Esophagus squamous epithelium (tissue), 5 donors: ENCODE data around the gene CALY. TPM values are rescaled to one million over a fixed set of nuclear protein-coding genes. Genes with fewer than 3 reads are reported as not detected.

ENCODE experiments used
- DNase-seq: peaks from one replicate; lab custom pipeline; 2025; lab: John Stamatoyannopoulos, UW
- H3K27ac ChIP-seq, 4 donors: fragments of 200-600 bp; sonication (generic); one replicate each; pipeline ENCODE4 v1.5.1; 2016 to 2019; ENCODE audit warnings: mild to moderate bottlenecking in 1 of 4
- H3K27me3 ChIP-seq, 4 donors: fragments of 200-600 bp; sonication (generic); 1 replicate in 3 of 4; 2 replicates in 1 of 4; pipeline versions ENCODE4 v1.5.1 to v1.6.0; 2017 to 2021; ENCODE audit warnings: antibody characterized with exemption in 1 of 4
- H3K36me3 ChIP-seq, 3 donors: fragments of 200-600 bp; sonication (generic); one replicate each; pipeline ENCODE4 v1.5.1; 2016 to 2019
- H3K4me1 ChIP-seq, 3 donors: fragments of 200-600 bp; sonication (generic); one replicate each; pipeline ENCODE4 v1.5.1; 2017 to 2019
- H3K4me3 ChIP-seq, 4 donors: fragments of 200-600 bp; sonication (generic); 1 replicate in 3 of 4; 2 replicates in 1 of 4; pipeline ENCODE4 v1.5.1; 2016 to 2019; ENCODE audit warnings: mild to moderate bottlenecking in 2 of 4, moderate library complexity in 1 of 4
- H3K9me3 ChIP-seq, 3 donors: fragments of 200-600 bp; sonication (generic); one replicate each; pipeline ENCODE4 v1.5.1; 2016 to 2019
- POLR2A ChIP-seq, 4 donors: fragments of 450-650 bp; IDR thresholded peaks; one replicate each; pipeline ENCODE4 v1.6.1; 2017; ENCODE audit warnings: antibody characterized with exemption in 4 of 4, mild to moderate bottlenecking in 4 of 4, moderate library complexity in 3 of 4
- WGBS, 2 donors: methylation state at CpG; one replicate each; pipeline ENCODE4 v1.1.5; 2018; 5-methylcytosine and 5-hydroxymethylcytosine counted together
- intact Hi-C: fragments of 100-400 bp; cut with DNase I; formaldehyde crosslinking; loops from one replicate; pipeline ENCODE4 v1.15.0; 2022
- total RNA-seq, 4 donors: library from RNA; depleted of rRNA; stranded (reverse); fragments of >200 nt; gene quantifications; one replicate each; pipeline ENCODE4 v1.1.0, GENCODE V29; 2016
- TF ChIP-seq, protein P1 (sequence below), 6 experiments: fragments of 450-650 bp in 4 of 6; fragments of 200-600 bp in 2 of 6; sonication (generic) in 2 of 6; IDR thresholded peaks; one replicate each; pipeline ENCODE4 v1.5.1; 2016 to 2019; ENCODE audit warnings: antibody characterized with exemption in 6 of 6, mild to moderate bottlenecking in 4 of 6, moderate library complexity in 4 of 6
- donor health status: DM: yes; HTN: yes; CAD: no.

Gene CALY
- total RNA-seq, 4 donors from 2014 or later: not detected

DNA sequence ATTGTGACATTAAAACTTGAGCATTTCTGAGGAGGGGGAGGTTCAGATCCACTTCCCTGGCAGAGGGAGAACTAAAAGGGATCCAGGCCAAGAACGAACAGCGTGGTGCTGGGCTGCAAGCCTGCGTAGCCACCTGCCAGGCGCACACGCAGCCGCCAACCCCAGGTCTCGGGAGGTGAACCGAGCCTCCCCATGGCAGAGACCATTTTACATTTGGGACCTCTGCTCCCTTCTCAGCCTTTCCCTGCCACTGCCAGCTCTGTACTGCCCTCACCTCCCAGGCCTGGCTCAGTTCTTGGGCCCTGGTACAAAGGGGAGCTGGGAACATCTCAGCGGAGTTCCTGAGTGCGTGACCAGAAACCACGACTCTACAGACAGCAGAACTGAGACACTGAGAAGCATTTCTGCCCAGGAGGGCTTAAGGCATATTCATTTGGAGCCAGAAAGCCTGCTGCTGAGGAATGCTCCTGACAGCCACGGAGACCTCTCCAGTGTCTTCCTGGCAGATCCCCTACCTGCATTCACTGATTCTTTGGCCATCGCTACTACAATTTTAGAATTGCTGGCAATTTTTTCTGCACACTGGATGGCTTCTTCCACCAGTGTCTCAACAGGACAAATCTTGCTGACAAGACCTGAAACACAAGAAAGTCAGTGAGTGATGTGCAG is 28.9 kb upstream of the CALY start:
- DNase-seq: no peak
- no peak overlapping the region for H3K4me3 ChIP-seq
- peak overlapping the region in 3 of 4 donors; percentile 32 to 76 (median 70) for H3K27ac ChIP-seq
- H3K27me3 ChIP-seq: no peaks in the 10 kb centered on the region
- WGBS, 2 donors: 57 to 66% methylated on average over 5 to 9 of the region's 13 CpGs
- peaks cover 21 to 94% (median 28%) of the 10 kb centered on the region in 3 donors for H3K36me3 ChIP-seq
- peaks cover 0 to 29% (median 4%) of the 10 kb centered on the region in 3 donors for H3K4me1 ChIP-seq
- no peak for TF ChIP-seq POLR2A (IDR thresholded peaks at IDR 0.05)
- TF ChIP-seq, protein P1, sequence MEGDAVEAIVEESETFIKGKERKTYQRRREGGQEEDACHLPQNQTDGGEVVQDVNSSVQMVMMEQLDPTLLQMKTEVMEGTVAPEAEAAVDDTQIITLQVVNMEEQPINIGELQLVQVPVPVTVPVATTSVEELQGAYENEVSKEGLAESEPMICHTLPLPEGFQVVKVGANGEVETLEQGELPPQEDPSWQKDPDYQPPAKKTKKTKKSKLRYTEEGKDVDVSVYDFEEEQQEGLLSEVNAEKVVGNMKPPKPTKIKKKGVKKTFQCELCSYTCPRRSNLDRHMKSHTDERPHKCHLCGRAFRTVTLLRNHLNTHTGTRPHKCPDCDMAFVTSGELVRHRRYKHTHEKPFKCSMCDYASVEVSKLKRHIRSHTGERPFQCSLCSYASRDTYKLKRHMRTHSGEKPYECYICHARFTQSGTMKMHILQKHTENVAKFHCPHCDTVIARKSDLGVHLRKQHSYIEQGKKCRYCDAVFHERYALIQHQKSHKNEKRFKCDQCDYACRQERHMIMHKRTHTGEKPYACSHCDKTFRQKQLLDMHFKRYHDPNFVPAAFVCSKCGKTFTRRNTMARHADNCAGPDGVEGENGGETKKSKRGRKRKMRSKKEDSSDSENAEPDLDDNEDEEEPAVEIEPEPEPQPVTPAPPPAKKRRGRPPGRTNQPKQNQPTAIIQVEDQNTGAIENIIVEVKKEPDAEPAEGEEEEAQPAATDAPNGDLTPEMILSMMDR (IDR thresholded peaks at IDR 0.05): no peak
- peaks cover 0 to 5% (median 0%) of the 10 kb centered on the region in 3 donors for H3K9me3 ChIP-seq
- intact Hi-C loops: no loop called here

- no peak overlapping the region for H3K4me3 ChIP-seq
- intact Hi-C loops: no loop called here
- no peak for DNase-seq
- no peaks in the 10 kb centered on the region for H3K27me3 ChIP-seq
- WGBS, 2 donors: 42 to 54% methylated on average over 9 to 19 of the region's 29 CpGs
- peaks cover 0 to 36% (median 4%) of the 10 kb centered on the region in 3 donors for H3K4me1 ChIP-seq
- peaks cover 15 to 86% (median 28%) of the 10 kb centered on the region in 3 donors for H3K36me3 ChIP-seq
- TF ChIP-seq POLR2A (IDR thresholded peaks at IDR 0.05): no peak
- TF ChIP-seq, protein P1 (IDR thresholded peaks at IDR 0.05): no peak
- peak overlapping the region in 3 of 4 donors; percentile 32 to 76 (median 70) for H3K27ac ChIP-seq
- peaks cover 0 to 5% (median 0%) of the 10 kb centered on the region in 3 donors for H3K9me3 ChIP-seq
Measured at GRCh38 chr10:133364645-133365431, 28.1 kb upstream of the CALY start.

DNA sequence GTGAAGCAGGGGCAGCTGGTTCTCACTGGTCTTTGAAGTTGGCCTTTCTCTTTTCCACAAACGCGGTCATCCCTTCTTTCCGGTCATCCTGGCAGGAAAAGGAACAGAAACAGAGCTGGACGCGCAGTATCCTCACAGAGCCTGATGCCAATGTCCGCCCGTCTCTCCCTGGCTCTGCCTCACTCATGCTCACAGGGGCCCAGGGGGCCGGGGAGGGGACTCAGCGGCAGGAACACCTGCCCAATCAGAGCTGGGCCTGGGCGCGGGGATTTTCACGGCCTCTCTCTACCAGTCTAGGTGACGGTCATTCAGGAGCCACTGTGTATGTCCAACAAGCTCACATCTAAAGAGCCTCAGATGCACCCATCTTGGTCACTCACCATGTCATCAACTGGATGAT is 26.1 kb upstream of the CALY start:
- TF ChIP-seq, protein P1 (IDR thresholded peaks at IDR 0.05): no peak
- no peak for TF ChIP-seq POLR2A (IDR thresholded peaks at IDR 0.05)

GRCh38 chr10:133361773-133362441 is 25.2 kb upstream of the CALY start:
- Histone ChIP-seq H3K4me3 (no peak overlapping the region), H3K36me3 (peaks cover 9 to 57% (median 13%) of the 10 kb centered on the region in 3 donors), H3K9me3 (peaks cover 0 to 5% (median 0%) of the 10 kb centered on the region in 3 donors), H3K4me1 (peaks cover 5 to 49% (median 13%) of the 10 kb centered on the region in 3 donors), H3K27ac (no peak overlapping the region), H3K27me3 (peaks cover 0 to 8% (median 0%) of the 10 kb centered on the region in 4 donors)
- intact Hi-C loops: no loop called here
- 76% methylated on average over 17 to 18 of the region's 18 CpGs for WGBS, 2 donors
- TF ChIP-seq, protein P1 (IDR thresholded peaks at IDR 0.05): no peak
- TF ChIP-seq POLR2A (IDR thresholded peaks at IDR 0.05): no peak
- DNase-seq: no peak

More for the DNA sequence above, 26.1 kb upstream of the CALY start:
- H3K9me3 ChIP-seq: peaks cover 0 to 5% (median 0%) of the 10 kb centered on the region in 3 donors
- H3K27ac ChIP-seq: no peak overlapping the region
- H3K36me3 ChIP-seq: peaks cover 11 to 66% (median 15%) of the 10 kb centered on the region in 3 donors
- 90 to 97% methylated on average over 6 to 9 of the region's 13 CpGs for WGBS, 2 donors
- H3K4me3 ChIP-seq: no peak overlapping the region
- intact Hi-C loops: no loop called here
- peaks cover 0 to 40% (median 4%) of the 10 kb centered on the region in 3 donors for H3K4me1 ChIP-seq
- no peaks in the 10 kb centered on the region for H3K27me3 ChIP-seq
- no peak for DNase-seq
